Left renal pelvis (tissue), 4 donors: ENCODE results near the gene NMUR1. TPM values are rescaled to one million over a fixed set of nuclear protein-coding genes. Genes with fewer than 3 reads are reported as not detected.

Source experiments
- DNase-seq, 4 donors: peaks; one replicate each; pipeline ENCODE4 v3.0.0-alpha.2; 2013; ENCODE audit warnings: low read depth in 4 of 4, low spot score in 3 of 4
- polyA plus RNA-seq, 4 donors: library from polyadenylated mRNA; unstranded; fragments of 120-200 nt; gene quantifications; one replicate each; pipeline ENCODE4 v1.2.1, GENCODE V29; 2013; ENCODE audit not compliant: insufficient read length in 4 of 4

The NMUR1 gene
- polyA plus RNA-seq, 4 donors = 0.47 to 0.91 (median 0.69) TPM

DNA sequence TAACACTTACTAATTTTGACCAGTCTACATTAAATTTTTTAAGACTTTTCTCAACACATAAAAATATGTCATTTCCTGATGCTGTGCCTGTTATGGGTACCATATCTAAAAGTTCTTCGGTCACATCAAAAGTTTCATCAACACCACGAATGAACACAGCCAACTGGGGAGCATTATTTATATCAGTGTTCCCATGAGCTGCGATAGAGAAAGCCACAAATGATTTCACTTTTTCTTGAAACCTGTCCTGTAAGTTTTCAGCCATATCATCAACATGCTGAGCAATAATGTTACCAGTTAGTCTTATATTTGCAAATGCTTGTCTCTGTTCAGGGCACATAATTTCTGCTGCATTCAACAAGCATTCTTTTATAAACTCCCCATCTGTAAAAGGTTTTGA is 35.6 kb downstream of the NMUR1 start:
- DNase-seq = no peak

DNA sequence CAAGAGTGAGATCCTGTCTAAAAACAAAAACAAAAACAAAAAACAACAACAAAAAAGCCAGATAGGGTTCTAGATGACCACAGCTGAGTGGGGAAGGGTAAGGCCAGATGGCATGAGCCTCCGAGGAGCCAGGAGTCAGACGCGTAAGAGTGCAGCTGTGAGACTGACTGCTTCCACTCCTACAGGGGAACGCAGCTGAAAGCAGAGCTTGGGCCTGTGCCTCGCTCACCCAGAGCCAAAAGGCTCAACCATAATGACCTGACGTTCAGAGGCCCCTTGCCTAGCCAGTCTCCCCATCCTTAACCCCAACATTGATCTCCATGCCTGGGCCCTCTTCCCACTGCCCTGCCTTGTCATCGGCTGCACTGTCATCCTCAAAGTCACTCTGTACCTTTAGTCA is 39.4 kb downstream of the NMUR1 start:
- DNase-seq = no peak

DNA sequence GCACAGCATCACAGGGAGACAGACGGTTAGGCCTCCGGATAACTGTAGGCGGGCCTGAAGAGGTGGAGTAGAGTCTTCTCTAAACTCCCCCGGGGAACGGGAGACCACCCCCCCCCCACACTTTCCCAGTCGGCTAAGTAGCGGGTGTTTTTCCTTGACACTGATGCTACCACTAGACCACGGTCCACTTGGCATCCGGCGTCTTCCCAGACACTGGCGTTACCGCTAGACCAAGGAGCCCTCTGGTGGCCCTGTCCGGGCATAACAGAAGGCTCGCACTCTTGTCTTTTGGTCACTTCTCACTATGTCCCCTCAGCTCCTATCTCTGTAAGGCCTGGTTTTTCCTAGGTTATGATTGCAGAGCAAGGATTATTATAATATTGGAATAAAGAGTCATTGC is 40.3 kb downstream of the NMUR1 start:
- no peak for DNase-seq

DNA sequence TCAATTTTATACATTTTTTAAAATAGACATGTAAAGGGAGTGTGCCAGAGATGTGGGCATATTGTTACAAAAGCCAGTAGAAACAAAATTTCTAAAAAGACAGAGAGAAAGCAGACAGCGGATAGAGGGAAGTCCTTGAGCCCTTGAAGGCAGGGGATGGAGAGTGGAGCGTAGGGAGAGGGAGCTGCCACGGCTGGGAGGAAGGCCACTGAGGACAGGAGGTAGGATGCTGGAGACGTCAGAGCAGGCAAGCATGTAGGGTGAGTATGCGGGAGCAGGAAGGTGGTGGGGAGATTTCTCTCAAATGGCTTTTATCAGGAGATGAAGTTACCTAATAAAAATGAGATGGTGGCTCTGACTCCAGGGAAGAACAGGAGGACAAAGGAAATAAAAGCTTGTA is 41.9 kb downstream of the NMUR1 start:
- no peak for DNase-seq

DNA sequence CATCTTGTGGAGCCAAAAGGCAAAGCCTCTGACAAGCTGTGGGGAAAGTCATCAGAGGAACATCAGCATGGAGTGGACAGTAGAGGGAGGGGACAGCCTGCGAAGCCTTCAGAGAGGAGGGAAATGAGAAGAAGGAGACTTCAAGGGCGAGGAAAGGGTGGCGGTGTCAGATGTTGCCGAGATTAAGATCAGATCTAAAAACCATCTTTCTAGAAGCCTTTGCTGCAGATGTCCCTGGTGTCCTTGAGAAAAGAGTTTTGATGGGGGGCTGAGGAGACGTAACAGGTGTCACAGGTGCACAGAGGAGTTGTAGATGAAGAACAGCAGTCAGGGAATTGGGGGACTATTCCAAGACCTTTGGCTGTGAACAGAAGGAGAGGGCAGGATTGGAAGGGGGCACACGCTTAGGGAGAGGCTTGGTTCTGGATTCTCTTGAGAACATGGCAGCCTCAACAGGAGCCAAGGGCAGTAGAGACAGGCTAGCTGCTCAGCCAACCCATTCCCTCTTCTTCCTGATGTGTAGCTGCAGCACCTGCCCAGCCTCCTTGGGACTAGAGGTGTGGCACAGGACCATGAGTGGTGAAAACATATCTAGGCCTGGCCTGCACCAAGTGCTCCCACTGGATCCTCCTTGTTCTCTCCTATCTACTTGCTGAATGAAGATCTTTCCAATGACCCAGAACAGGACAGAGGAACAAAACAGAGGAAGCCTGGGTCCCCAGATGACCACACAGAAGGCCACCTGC is 43.2 kb downstream of the NMUR1 start:
- no peak for DNase-seq

DNA sequence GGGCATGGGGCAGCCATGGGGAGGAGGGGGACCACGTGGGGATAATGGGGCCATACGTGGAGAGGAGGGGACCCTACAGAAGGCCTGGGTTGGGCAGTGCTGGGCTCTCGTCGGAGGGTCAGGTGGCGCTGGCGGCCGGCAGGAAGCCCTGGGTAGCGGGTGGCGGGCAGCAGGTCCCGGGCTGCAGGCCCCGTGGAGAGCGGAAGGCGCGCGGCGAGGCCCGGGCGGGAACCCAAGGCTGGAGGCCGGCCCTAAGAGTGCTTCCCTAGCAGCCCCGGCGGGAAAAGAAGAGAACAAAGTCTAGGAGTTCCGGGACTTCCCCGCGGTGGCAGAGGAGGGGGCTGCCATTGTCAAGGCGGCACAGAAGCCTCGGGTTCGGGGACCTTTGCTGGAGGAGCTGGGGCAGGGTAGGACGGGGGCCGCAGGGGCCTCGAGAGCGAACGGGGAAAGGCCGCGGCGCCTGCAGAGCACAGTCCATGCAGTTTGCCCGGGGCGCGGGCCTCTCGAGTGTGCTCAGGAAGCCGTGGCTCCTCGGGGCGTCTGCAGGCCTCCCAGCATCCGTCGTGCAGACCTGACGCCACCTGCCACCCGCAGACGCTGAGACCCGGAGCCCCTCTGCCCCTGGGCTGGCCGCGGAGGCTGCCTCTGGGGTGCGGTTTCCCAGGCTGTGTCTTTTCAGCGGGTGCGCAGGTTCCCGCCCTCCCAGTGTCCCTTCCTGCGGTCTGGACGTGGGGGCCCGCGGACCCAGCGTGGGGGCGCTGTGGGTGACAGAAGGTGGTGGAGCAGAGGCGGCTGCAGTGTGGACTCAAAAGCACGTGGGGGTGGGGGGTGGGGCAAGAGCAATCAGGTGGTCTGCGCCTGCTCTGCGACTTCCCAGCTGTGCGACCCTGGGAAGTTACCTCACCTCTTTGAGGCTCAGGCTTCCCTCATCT is 46.6 kb downstream of the NMUR1 start:
- peak in 1 of 4 donors; percentile 5 for DNase-seq

DNA sequence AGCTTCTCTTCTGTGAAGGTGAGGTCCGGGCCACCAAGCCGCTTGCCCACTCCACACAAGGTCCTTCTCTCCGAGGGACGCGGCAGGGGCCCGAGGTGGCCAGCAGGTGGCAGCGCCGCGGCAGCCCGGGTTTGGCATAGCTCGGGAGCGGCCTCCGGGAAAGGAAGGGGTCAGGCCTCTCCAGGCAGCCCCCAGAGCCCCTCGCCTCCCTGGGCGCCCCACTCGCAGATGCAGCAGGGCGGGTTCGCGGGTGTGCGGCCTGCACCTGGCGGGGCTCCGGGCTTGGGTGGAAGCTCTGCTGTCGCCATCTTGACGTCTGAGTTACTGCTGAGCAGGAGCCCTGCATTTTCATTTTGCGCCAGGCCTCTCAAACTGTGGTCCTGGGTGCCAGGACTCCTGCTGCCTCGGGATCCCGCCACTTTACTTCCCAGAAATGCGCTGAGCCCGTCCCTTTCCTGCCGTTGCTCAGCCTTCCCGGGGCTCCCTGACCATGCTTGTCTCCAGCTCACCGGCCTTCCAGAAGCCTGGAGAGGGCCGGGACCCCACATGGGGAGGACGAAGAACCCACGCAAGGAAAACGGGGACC is 47.3 kb downstream of the NMUR1 start:
- DNase-seq = peak in 3 of 4 donors; percentile 21 to 39 (median 32)

DNA sequence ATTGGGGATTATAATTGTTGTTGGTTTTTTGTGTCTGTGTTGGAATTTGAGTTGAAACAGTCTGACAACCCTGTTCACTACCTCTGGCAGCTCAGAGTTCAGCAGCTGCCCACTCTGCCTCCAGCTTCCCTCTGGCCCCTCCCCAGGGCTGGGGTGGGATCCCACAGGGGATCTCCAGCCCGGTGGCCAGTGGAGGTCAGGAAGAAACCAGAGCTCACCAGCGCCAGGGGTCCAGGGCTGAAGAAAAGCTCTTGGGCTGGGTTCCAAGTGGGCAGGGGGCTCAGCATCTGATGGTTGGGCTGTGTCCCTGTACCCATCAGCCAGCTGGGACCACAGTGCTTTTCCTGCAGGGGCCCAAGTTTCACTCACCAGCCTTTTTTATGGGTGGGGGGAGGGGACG is 49.5 kb downstream of the NMUR1 start:
- no peak for DNase-seq

DNA sequence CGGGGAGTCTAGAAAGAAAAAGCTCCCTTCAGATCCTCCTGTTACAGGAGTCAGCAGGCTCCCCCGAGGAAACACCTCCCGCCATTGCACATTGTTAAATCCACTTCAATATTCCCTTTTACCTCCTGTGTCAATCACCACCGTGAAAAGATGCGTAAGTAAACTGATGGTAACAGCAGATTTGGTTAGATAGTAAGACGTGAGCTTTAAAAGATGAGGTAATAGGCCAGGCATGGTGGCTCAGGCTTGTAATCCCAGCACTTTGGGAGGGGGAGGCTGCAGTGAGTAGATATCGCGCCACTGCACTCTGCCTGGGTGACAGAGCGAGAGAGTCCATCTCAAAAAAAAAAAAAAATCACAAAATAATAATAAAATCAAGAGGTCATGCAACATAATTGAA is 50.8 kb downstream of the NMUR1 start:
- no peak for DNase-seq

DNA sequence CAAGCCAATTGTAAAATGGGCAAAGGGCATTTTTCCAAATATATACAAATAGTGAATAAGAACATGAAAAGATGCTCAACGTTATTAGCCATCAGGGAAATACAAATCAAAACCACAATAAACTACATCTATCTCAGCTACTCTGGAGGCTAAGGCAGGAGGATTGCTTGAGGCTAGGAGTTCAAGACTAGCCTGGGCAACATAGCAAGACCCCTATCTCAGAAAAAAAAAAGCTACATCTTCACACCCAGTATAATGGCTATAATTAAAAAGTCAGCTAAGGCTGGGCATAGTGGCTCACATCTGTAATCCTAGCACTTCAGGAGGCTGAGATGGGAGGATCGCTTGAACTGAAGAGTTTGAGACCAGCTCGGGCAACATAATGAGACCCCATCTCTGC is 53.3 kb downstream of the NMUR1 start:
- DNase-seq = no peak

DNA sequence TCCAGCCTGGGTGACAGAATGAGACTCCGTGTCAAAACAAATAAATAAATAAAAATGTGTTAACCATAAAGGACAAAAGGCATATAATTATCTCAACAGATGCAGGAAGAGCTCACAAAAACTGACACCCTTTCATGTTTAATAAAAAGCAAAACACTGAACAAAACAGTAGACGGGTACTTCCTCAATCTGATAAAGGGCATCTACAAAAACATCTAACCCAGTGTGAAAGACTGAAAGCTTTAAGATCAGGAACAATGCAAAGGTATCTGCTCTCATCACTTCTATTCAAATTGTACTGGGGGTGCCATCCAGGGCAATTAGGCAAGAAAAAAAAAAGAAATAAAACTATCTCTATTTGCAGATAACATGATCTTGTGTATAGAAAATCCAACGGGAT is 54.3 kb downstream of the NMUR1 start:
- no peak for DNase-seq

Other genes with a start within 250 kb of the NMUR1 start
- 1 to 10 TPM; 3.0 to 4.0 (median 3.7) TPM for gene B3GNT7, start 134.7 kb downstream of the NMUR1 start, polyA plus RNA-seq
- gene NCL, start 66.0 kb downstream of the NMUR1 start, polyA plus RNA-seq = 1,000 to 10,000 TPM in 2 of 4 donors, 100 to 1,000 TPM in 2; 931 to 1,288 (median 1,077) TPM
- not detected for gene TEX44, start 62.4 kb upstream of the NMUR1 start, polyA plus RNA-seq
- 1,000 to 10,000 TPM; 1,725 to 2,255 (median 2,069) TPM for gene PTMA, start 178.1 kb upstream of the NMUR1 start, polyA plus RNA-seq